SH-SY5Y (cell line): ENCODE data around the gene CGREF1.

Experiments used
- GATA2 ChIP-seq: IDR thresholded peaks from 2 replicates; pipeline ENCODE4 v1.6.1; 2011; ENCODE audit warnings: mild to moderate bottlenecking, low read depth, low read length
- GATA3 ChIP-seq: IDR thresholded peaks from 2 replicates; pipeline ENCODE4 v1.6.1; 2011; ENCODE audit warnings: low read depth, mild to moderate bottlenecking, low read length, moderate library complexity

DNA sequence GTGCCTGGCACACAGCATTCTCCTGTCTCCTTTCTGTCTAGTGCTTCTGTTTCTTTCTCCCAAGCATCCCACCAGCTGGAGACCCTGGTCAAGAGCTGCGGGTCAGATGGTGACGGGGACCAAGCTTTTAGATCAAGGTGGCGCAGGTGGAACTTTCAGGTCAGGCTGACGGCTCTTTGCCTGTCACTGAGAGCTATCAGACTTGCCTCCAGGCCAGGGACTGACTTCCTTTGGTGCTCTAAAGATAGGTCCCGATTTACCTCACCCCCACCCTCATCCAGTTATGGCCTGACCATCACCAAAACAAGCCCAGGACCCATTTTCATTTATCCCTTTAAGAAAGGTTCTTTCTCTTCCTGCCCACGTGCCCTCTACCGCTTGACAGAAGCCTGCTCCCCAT, 41.7 kb downstream of the CGREF1 start:
- TF ChIP-seq GATA2: no peak
- TF ChIP-seq GATA3: no peak
